ENCODE results near the gene MIDN.

MIDN gene

DNA sequence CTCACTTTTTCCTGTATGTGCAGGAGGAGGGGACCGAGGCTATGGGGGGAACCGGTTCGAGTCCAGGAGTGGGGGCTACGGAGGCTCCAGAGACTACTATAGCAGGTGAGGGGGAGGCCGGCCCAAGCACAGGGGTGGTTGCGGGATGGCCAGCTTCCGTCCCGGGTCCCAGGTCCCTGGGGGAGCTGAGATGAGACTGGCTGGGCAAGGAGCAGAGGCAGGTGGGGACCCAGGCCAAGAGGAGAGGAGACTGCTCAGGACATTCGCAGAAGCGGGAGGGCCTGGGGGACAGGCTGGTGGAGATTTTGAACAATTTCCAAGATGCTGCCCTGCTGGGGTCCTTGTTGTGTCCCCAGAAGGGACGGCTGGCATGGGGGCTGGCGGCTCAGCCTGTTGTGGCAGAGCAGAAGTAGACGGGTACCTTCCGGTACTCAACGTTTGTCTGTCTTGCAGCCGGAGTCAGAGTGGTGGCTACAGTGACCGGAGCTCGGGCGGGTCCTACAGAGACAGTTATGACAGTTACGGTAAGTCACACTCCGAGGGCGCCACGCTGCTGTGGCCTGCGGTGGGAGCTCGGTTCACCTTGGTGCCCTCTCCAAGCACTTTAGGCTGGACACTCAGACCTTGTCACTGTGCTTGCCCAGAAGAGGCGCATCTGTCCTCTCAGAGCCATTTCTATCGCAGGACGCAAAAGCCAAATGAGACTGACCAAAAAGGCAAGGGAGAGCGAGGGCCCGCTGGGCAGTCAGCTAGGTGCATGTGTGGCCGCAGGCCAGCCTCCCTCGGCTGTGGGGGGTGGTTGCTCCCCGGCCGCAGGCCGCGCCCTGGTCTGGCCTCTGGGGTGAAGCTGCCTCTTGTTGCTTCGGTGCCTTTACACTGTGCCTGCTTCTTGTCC, 23.4 kb downstream of the MIDN start:
- DNase-seq = no peak
- no peak for ATAC-seq
- Mint-ChIP-seq H3K4me1 (peaks cover 69% of the 10 kb centered on the region), H3K27me3 (no peaks in the 10 kb centered on the region), H3K9me3 (no peaks in the 10 kb centered on the region), H3K27ac (peak overlapping the region; percentile 96), H3K36me3 (ENCODE audit: low read depth) (peaks cover 48% of the 10 kb centered on the region), H3K4me3 (peak overlapping the region; percentile 95)

DNA sequence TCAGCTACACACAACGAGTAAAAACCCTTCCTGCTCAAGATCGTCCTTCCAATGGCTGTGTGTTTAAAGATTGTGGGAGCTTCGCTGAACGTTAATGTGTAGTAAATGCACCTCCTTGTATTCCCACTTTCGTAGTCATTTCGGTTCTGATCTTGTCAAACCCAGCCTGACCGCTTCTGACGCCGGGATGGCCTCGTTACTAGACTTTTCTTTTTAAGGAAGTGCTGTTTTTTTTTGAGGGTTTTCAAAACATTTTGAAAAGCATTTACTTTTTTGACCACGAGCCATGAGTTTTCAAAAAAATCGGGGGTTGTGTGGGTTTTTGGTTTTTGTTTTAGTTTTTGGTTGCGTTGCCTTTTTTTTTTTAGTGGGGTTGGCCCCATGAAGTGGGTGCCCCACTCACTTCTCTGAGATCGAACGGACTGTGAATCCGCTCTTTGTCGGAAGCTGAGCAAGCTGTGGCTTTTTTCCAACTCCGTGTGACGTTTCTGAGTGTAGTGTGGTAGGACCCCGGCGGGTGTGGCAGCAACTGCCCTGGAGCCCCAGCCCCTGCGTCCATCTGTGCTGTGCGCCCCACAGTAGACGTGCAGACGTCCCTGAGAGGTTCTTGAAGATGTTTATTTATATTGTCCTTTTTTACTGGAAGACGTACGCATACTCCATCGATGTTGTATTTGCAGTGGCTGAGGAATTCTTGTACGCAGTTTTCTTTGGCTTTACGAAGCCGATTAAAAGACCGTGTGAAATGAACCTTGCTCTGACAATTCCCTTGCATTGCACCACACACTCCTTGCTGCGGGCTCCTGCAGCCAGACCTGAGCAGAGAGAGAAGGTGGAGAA, 24.3 kb downstream of the MIDN start:
- Mint-ChIP-seq H3K36me3 (ENCODE audit: low read depth) (peaks cover 50% of the 10 kb centered on the region), H3K9me3 (no peaks in the 10 kb centered on the region), H3K4me3 (peak overlapping the region; percentile 36), H3K27me3 (no peaks in the 10 kb centered on the region), H3K4me1 (peaks cover 67% of the 10 kb centered on the region), H3K27ac (peak overlapping the region; percentile 74)
- no peak for DNase-seq
- ATAC-seq = no peak

DNA sequence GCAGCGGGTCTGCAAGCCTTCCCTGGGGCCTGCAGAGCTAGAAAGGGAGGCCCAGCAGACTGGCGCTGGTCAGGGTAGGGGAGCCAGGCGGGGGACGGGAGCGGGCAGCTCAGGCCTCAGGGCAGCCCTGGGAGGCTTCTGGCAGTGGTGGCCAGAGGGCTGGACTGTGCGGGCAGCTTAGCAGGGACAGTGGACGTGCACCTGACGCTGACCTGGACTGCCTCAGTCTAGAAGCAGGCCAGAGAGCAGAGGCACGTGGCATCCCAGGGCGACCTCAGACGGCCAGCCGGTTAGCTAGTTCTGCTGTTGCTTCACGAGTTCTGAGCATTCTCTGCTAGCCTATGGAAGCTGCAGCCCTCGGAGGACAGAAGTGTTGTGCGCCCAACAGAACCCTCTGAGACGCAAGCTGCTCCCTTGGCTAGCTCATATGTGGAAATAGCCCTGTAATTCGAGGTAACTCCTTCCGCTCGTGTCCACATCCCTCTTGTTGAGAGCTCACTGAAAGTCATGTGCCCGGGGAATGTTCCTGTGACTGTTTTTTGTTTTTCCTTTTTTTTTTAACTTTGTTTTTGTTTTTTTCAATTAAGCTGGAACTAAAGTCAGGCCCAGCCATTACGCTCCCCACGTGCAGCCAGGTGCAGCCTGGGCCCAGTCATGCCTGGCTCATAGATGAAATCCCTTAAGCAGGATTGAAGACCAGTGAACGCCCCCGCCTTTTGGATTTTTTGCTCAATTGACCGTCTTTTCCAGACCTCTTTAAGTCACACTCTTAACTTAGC, 25.1 kb downstream of the MIDN start:
- Mint-ChIP-seq H3K4me1 (peaks cover 65% of the 10 kb centered on the region), H3K4me3 (peak overlapping the region; percentile 71), H3K36me3 (ENCODE audit: low read depth) (peaks cover 50% of the 10 kb centered on the region), H3K27me3 (no peaks in the 10 kb centered on the region), H3K9me3 (no peaks in the 10 kb centered on the region), H3K27ac (peak overlapping the region; percentile 82)
- DNase-seq (no peak), ATAC-seq (no peak)

DNA sequence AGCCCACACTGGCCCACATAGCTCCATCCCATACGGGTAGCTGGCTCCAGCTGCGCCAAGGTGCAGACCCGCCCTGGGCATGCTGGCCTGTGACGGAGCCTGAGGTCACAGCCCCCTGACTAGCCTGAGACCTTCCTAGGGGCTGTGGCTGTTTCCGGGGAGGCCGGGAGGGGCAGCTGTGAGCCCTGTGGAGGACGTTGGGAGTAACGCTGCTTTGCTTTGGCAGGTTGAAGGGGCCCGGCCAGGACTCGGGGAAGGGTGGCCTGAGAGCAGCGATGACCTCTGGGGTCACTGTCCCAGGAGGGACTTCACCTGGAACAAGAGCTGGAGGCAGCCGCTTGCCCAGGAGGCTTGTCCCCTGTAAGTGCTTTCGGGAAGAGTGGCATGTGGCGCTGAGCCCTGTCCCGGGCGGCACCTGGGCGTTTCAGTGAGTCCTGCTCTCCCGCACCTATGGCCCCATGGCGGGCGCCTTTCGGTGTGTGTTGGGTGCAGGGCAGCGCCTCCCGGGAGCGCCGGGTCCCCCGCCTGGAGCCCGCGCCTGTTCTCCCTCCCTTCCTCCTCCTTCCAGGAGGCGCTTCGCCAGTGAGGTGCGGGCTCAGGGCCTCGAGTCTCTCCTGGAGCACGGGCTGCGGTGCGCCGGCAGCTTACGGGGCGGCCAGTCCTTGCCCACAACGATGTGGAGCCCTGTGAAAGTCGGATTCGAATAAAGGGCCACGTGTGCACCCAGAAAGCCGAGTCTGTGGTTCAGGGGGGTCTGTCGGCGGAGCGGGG, 25.9 kb downstream of the MIDN start:
- no peaks in the 10 kb centered on the region for H3K9me3 Mint-ChIP-seq
- no peaks in the 10 kb centered on the region for H3K27me3 Mint-ChIP-seq
- H3K27ac Mint-ChIP-seq = peak overlapping the region; percentile 82
- DNase-seq (no peak), ATAC-seq (no peak)
- H3K4me3 Mint-ChIP-seq = peak overlapping the region; percentile 73
- H3K4me1 Mint-ChIP-seq = peaks cover 59% of the 10 kb centered on the region
- peaks cover 50% of the 10 kb centered on the region for H3K36me3 Mint-ChIP-seq (ENCODE audit: low read depth)

DNA sequence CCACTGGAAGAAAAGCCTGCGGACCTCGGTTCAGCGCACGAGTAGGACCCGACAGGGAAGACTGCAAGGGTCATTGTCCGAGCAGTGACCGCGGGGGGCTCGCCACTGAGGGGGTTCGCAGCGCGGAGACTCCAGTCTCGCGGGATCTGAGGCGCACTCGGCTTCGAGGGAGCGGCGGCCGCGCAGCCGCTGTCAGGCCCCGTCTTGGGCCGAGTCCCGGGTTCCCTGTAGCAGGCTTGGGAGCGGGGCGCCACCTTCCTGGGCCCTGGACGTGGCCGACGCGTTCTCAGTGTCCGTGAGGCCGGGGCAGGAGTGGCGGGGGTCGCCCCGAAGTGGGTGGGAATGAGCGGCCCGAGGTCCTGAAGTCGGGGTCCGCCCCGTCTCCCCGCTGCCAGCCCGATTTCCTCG, 26.5 kb downstream of the MIDN start:
- Mint-ChIP-seq H3K27ac (peak overlapping the region; percentile 79), H3K27me3 (no peaks in the 10 kb centered on the region), H3K4me1 (peaks cover 60% of the 10 kb centered on the region), H3K36me3 (ENCODE audit: low read depth) (peaks cover 52% of the 10 kb centered on the region), H3K9me3 (no peaks in the 10 kb centered on the region), H3K4me3 (peak overlapping the region; percentile 73)
- DNase-seq = no peak
- ATAC-seq = no peak

DNA sequence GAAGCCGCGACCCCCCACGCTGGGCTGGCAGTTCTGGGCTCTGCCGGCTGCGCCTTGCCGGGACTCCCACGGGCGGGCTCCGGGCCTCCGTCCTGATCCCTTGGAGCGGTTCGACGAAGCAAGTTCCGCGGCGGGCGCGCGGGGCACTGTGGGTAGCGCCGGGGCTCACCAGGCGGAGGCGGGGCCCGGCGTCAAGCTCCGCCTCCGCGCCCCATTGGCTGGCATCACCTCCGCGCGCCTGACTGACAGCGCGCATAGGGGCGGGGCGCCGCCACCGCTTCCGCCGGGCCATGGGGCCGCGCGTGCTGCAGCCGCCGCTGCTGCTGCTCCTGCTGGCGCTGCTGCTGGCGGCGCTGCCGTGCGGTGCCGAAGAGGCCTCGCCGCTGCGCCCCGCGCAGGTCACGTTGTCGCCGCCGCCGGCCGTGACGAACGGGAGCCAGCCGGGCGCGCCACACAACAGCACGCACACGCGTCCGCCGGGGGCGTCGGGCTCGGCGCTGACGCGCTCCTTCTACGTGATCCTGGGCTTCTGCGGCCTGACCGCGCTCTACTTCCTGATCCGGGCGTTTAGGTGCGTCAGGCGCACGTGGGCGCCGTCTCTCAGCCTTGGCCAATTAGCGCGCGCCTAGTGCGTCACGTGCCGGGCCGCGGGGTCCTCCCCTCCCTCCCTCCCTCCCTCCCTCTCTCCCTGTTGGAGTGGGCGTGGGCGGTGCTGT, 27.0 kb downstream of the MIDN start, which contains the start of gene FAM174C:
Gene FAM174C (plus strand): TSS at position 271 of the 716 bp plus-strand sequence. CDS start 20 bp downstream, at position 291.
- Mint-ChIP-seq H3K9me3 (no peaks in the 10 kb centered on the region), H3K4me3 (peak within 1 kb of the TSS; percentile 89), H3K4me1 (peaks cover 55% of the 10 kb centered on the region), H3K27ac (peak within 1 kb of the TSS; percentile 95), H3K27me3 (no peaks in the 10 kb centered on the region), H3K36me3 (ENCODE audit: low read depth) (peaks cover 47% of the 10 kb centered on the region)
- DNase-seq = peak; percentile 96
- ATAC-seq = peak; percentile 87

DNA sequence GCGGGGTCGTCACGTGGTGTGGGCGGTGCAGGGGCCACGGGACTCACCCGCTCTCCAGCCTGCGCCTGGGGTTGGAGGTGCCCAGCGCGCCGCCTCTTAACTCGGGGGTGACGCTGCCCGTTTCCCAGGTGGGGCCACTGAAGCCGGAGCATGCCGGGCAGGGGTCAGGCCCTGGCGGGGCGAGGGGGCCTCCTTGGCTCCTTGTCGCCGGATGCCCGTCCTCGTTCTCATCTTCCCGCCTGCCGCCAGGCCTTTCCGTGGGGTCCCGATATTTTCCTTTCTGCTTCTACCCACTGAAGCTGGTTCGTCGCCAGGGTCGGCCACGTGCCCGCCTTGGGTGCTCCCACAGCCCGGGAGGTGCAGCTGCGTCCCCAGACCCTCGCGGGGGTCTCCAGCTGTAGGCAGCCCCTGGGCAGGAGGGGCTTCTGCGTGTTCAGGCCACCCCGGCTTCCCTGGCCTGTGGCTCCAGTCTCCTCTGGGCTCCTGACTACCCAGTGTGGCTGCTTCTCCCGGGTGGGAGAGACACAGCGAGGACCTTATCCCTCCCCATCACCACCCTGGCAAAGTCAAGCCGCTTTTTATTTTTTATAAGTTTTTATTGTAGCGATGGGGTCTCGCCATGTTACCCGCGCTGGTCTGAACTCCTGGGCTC, 27.7 kb downstream of the MIDN start:
- Mint-ChIP-seq H3K27ac (peak overlapping the region; percentile 95), H3K4me1 (peaks cover 49% of the 10 kb centered on the region), H3K27me3 (no peaks in the 10 kb centered on the region), H3K9me3 (no peaks in the 10 kb centered on the region), H3K4me3 (peak overlapping the region; percentile 89), H3K36me3 (ENCODE audit: low read depth) (peaks cover 41% of the 10 kb centered on the region)
- DNase-seq = no peak
- no peak for ATAC-seq

DNA sequence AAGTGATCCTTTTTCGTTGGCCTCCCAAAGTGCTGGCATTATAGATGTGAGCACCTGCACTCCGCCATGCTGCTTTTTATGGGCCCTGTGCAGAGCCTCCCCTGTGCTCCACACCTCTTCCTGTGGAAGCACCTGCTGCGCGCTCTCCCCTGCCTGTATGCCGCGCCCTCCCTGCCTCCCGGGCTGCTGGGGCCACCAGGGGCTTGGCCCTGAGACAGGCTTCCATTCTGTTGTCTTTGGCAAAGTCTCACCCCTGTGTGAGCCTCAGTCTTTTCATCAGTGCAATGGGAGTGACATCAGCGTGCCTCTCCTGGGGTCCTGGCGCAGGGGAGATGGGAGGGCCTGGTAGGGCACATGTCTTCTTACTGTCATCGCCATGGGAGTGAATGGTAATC, 28.2 kb downstream of the MIDN start:
- Mint-ChIP-seq H3K4me1 (peaks cover 44% of the 10 kb centered on the region), H3K9me3 (no peaks in the 10 kb centered on the region), H3K27me3 (no peaks in the 10 kb centered on the region), H3K27ac (peak overlapping the region; percentile 95), H3K4me3 (peak overlapping the region; percentile 89), H3K36me3 (ENCODE audit: low read depth) (peaks cover 36% of the 10 kb centered on the region)
- DNase-seq = no peak
- no peak for ATAC-seq

DNA sequence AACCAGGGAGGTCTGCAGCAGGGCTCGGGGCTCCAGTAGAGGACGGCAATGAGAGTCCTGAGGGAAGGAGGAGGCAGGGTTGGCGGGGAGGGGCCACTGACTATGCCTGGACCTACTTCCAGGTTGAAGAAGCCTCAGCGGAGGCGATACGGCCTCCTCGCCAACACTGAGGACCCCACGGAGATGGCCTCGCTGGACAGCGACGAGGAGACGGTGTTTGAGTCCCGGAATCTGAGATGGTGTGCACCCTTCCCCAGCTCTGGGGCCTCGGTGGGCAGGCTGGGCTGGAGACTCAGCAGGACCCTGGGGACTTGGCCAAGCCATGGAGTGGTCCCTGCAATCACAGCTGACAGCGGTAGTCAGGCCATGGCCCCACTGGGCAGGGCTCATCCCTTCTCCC, 28.7 kb downstream of the MIDN start:
- Mint-ChIP-seq H3K4me1 (peaks cover 40% of the 10 kb centered on the region), H3K36me3 (ENCODE audit: low read depth) (peaks cover 32% of the 10 kb centered on the region), H3K27me3 (no peaks in the 10 kb centered on the region), H3K4me3 (peak overlapping the region; percentile 89), H3K27ac (peak overlapping the region; percentile 95), H3K9me3 (no peaks in the 10 kb centered on the region)
- no peak for DNase-seq
- ATAC-seq = no peak

DNA sequence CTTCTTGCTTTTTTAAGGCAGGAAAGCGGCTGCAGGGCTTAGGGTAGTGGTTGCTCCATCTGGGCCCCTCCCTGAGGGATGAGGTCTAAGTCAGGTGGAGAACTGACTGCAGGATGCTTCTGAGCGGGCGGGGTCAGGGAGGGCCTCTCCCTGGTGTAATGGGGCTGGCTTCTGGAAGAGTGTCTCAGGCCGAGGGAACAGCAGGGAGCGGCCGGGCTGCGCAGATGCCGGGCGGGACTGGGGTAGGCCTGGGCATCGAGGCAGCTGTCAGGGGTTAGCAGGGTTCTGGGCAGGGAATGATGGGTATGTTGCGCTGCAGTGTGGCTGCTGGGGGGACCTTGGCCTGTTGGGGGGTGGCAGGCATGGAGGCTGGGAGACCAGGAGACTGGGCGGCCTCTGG, 29.7 kb downstream of the MIDN start:
- H3K27ac Mint-ChIP-seq = no peak overlapping the region
- DNase-seq (no peak), ATAC-seq (no peak)
- H3K27me3 Mint-ChIP-seq = no peaks in the 10 kb centered on the region
- peaks cover 23% of the 10 kb centered on the region for H3K36me3 Mint-ChIP-seq (ENCODE audit: low read depth)
- H3K4me3 Mint-ChIP-seq = no peak overlapping the region
- peaks cover 30% of the 10 kb centered on the region for H3K4me1 Mint-ChIP-seq
- H3K9me3 Mint-ChIP-seq = no peaks in the 10 kb centered on the region

DNA sequence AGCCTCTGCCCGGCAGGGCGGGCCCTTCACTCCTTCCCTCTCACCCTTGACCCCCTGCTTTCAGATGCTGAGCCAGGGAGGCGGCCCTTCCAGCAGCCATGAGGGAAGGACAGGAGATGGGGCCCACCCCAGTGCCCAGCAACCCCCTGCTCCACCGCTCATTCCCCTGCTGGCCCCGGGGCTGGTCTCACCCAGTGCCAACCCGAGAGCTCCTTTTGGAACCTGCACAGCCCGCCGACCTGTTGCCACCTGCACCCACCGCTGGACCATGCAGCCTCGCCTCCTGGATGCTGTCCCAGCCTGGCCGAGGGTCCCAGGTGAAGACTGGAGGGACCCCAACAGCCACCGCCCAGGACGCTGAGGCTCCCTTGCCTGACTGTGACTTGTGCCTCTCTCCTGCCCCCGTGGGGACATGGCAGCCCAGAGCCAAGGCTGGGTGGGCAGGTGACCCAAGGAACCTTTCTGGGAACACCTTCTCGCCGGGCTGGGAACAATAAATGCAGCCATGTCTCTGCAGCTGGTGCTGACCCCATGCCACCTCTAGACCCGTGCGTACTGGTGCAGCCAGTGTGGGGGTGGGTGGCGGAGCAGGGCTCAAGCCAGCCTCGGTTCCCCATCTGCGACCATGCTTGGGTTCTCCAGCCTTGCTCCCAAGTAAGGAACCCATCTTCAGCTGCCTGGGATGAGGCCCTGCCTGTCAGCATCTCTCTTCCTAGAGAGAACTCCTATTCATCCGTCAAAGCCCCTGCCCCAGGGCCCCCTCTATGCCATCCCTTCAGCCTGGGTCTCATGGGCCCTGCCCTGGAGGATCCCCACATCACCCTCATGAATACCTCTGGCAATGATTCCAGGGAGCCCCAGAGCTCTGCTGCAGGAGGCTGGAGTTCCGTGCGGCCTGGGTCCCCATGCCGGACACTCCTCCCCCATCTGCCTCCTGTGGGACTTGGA, 30.6 kb downstream of the MIDN start:
- no peaks in the 10 kb centered on the region for H3K9me3 Mint-ChIP-seq
- DNase-seq (no peak), ATAC-seq (no peak)
- H3K36me3 Mint-ChIP-seq (ENCODE audit: low read depth) = peaks cover 16% of the 10 kb centered on the region
- H3K27ac Mint-ChIP-seq = no peak overlapping the region
- peaks cover under 1% of the 10 kb centered on the region for H3K27me3 Mint-ChIP-seq
- peaks cover 23% of the 10 kb centered on the region for H3K4me1 Mint-ChIP-seq
- no peak overlapping the region for H3K4me3 Mint-ChIP-seq

DNA sequence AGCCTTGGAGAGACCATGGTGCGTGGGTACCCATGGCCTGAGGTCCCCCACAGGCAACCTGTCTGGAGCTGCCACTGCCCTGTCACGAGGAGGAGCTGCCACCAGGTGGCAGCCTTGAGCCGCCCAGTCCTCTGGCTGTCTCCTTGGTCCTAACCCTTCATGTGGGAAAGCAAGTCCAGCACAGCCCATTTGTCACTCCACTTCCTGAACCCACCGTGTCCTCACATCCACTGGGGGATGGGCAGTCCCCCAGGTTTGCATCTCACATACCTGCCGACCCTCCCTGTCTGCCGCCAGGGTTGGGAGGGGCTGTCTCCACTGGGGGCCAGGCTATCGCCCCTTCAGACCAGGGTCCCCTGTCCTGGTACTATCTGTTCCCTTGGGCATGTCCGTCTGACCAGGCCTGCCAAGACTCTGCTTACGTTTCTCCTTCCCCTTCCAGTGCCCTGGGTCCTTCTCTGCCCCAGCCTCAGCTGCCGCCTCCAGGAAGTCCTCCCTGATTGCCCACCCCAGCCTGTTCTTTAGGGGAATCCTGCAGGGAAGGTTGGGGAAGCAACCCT, 31.5 kb downstream of the MIDN start:
- Mint-ChIP-seq H3K27me3 (peaks cover 8% of the 10 kb centered on the region), H3K4me3 (peak overlapping the region; percentile 17), H3K36me3 (ENCODE audit: low read depth) (peaks cover 12% of the 10 kb centered on the region), H3K27ac (no peak overlapping the region), H3K4me1 (peaks cover 18% of the 10 kb centered on the region), H3K9me3 (no peaks in the 10 kb centered on the region)
- DNase-seq (peak; percentile 86), ATAC-seq (peak; percentile 17)
